A549 (cell line): ENCODE measurements around the gene ACTMAP. TPM values are rescaled to one million over a fixed set of nuclear protein-coding genes. Genes with fewer than 3 reads are reported as not detected.
A peak's percentile ranks its signal among the peaks of the same experiment; 100 is the strongest.

ENCODE experiments used
- ATAC-seq, 2 experiments: fragments of 200-7000 bp in 1 of 2; fragments of >200 bp in 1 of 2; cut with Nextera tagmentation in 1 of 2; cut with Tn5 transposase in 1 of 2; 3 replicates each; pipeline versions ENCODE4 v1.8.0 to v1.9.1; 2018 to 2020; ENCODE audit warnings: mild to moderate bottlenecking in 1 of 2, moderate library complexity in 1 of 2
- CTCF ChIA-PET: fragments of 300-600 bp; sonication (Branson Sonifier 250); formaldehyde crosslinking; extraction: SDS; loops from one replicate; lab custom pipeline; 2021; ENCODE audit warnings: antibody characterized with exemption, inconsistent platforms; lab: Yijun Ruan, JAX
- POLR2A ChIA-PET: fragments of 350-600 bp; formaldehyde crosslinking; extraction: SDS; loops from one replicate; lab custom pipeline; 2021; ENCODE audit warnings: antibody characterized with exemption, inconsistent platforms; lab: Yijun Ruan, JAX
- DNase-seq, 2 experiments: peaks; one replicate each; pipeline versions ENCODE4 v3.0.0 to v3.0.0-alpha.2; 2011 to 2016; ENCODE audit warnings: low read depth in 1 of 2, low spot score in 1 of 2
- FAIRE-seq: peaks from 2 replicates; lab custom pipeline; 2011; peaks lifted over from hg19 to GRCh38; lab: Jason Lieb, UNC
- H3K27ac ChIP-seq, 2 experiments: fragments of >200 bp; sonication (Bioruptor Twin); formaldehyde crosslinking; 3 replicates each; pipeline ENCODE4 v1.5.1; 2016 to 2017
- H3K4me1 ChIP-seq: fragments of >200 bp; sonication (Bioruptor Twin); formaldehyde crosslinking; 3 replicates; pipeline ENCODE4 v1.6.1; 2016
- H3K4me2 ChIP-seq: fragments of >200 bp; sonication (Bioruptor Twin); formaldehyde crosslinking; 3 replicates; pipeline ENCODE4 v1.6.1; 2016
- H3K4me3 ChIP-seq: fragments of >200 bp; sonication (Bioruptor Twin); formaldehyde crosslinking; 3 replicates; pipeline ENCODE4 v1.5.1; 2016
- H3K9me3 ChIP-seq: fragments of >200 bp; sonication (Bioruptor Twin); formaldehyde crosslinking; 3 replicates; pipeline ENCODE4 v1.6.1; 2016
- BHLHE40 ChIP-seq: IDR thresholded peaks from 2 replicates; pipeline ENCODE4 v1.6.1; 2012; ENCODE audit warnings: low read depth, low read length, inconsistent platforms
- CHD4 ChIP-seq: fragments of 200-600 bp; sonication (generic); IDR thresholded peaks from 2 replicates; pipeline ENCODE4 v1.6.1; 2016; ENCODE audit warnings: antibody characterized with exemption, mild to moderate bottlenecking, borderline replicate concordance
- EP300 ChIP-seq, 2 experiments: fragments of >200 bp; sonication (Bioruptor Twin); formaldehyde crosslinking; IDR thresholded peaks; 2 replicates in 1 of 2; 3 replicates in 1 of 2; pipeline ENCODE4 v1.6.1; 2016 to 2017
- ESRRA ChIP-seq: fragments of 150-350 bp; IDR thresholded peaks from 2 replicates; pipeline ENCODE4 v1.6.1; 2014; ENCODE audit warnings: mild to moderate bottlenecking, low read length, borderline replicate concordance
- FOSB ChIP-seq: fragments of 250-450 bp; sonication (Bioruptor Pico); IDR thresholded peaks from 2 replicates; pipeline ENCODE4 v1.5.0; 2020; ENCODE audit warnings: mild to moderate bottlenecking, moderate library complexity
- FOXS1 ChIP-seq: fragments of 250-450 bp; sonication (Bioruptor Pico); IDR thresholded peaks from 2 replicates; pipeline ENCODE4 v1.5.0; 2020; ENCODE audit warnings: mild to moderate bottlenecking, moderate library complexity
- HOXA7 ChIP-seq: fragments of 250-450 bp; sonication (Bioruptor Pico); IDR thresholded peaks from 2 replicates; pipeline ENCODE4 v1.5.0; 2020; ENCODE audit warnings: mild to moderate bottlenecking, moderate library complexity
- HOXB13 ChIP-seq: fragments of 250-450 bp; sonication (Bioruptor Pico); IDR thresholded peaks from 2 replicates; pipeline ENCODE4 v1.5.0; 2020; ENCODE audit warnings: low read depth, mild to moderate bottlenecking, moderate library complexity
- KDM1A ChIP-seq: fragments of 200-600 bp; sonication (generic); IDR thresholded peaks from 2 replicates; pipeline ENCODE4 v1.6.1; 2016; ENCODE audit warnings: low read depth, mild to moderate bottlenecking
- NPAS2 ChIP-seq: fragments of 250-450 bp; sonication (Bioruptor Pico); IDR thresholded peaks from 2 replicates; pipeline ENCODE4 v1.8.0; 2022; ENCODE audit warnings: mild to moderate bottlenecking, moderate library complexity, borderline replicate concordance
- POLR2AphosphoS2 ChIP-seq: conservative IDR thresholded peaks from 2 replicates; pipeline ENCODE4 v1.6.1; 2012; ENCODE audit warnings: low read length, improper control_type of control experiment, inconsistent platforms
- RFX5 ChIP-seq: fragments of 450-650 bp; IDR thresholded peaks from 2 replicates; pipeline ENCODE4 v1.7.1; 2014; ENCODE audit warnings: antibody characterized with exemption, mild to moderate bottlenecking, moderate library complexity
- TFCP2L1 ChIP-seq: fragments of 250-450 bp; sonication (Bioruptor Pico); IDR thresholded peaks from 2 replicates; pipeline ENCODE4 v1.5.0; 2021; ENCODE audit warnings: mild to moderate bottlenecking
- TP53 ChIP-seq: fragments of 250-450 bp; sonication (Bioruptor Pico); IDR thresholded peaks from 2 replicates; pipeline ENCODE4 v1.5.0; 2021; ENCODE audit warnings: mild to moderate bottlenecking, moderate library complexity
- USF2 ChIP-seq: fragments of 450-650 bp; IDR thresholded peaks from 2 replicates; pipeline ENCODE4 v1.6.1; 2014; ENCODE audit warnings: antibody characterized with exemption
- ZC3H11A ChIP-seq: fragments of 450-650 bp; IDR thresholded peaks from 2 replicates; pipeline ENCODE4 v1.6.1; 2014; ENCODE audit warnings: antibody characterized with exemption, mild to moderate bottlenecking
- ZFP36 ChIP-seq: fragments of 450-650 bp; IDR thresholded peaks from 2 replicates; pipeline ENCODE4 v1.6.1; 2014; ENCODE audit warnings: borderline replicate concordance; ENCODE audit not compliant: partially characterized antibody
- ZNF302 ChIP-seq: fragments of 250-450 bp; sonication (Bioruptor Pico); IDR thresholded peaks from 2 replicates; pipeline ENCODE4 v1.9.0; 2021; ENCODE audit warnings: inconsistent platforms, mild to moderate bottlenecking, moderate library complexity
- WGBS: methylation state at CpG from one replicate; pipeline ENCODE4 v1.1.6; 2017; ENCODE audit errors: missing lambda C conversion rate; 5-methylcytosine and 5-hydroxymethylcytosine counted together
- polyA plus RNA-seq, 4 experiments: library from polyadenylated mRNA; depleted of rRNA in 3 of 4; stranded (reverse); fragments of >200 nt; fragmentation: RNase III in 1 of 4; extraction: RNeasy Plus Mini Kit Qiagen cat#74134 plus additional on column Dnase treatment in 1 of 4; gene quantifications; 2 replicates in 3 of 4; 3 replicates in 1 of 4; pipeline ENCODE4 v1.2.3, GENCODE V29; 2011 to 2017

ACTMAP gene
- polyA plus RNA-seq, 2 of the 4 experiments (the other 2 are of a cell fraction), result 7.8 to 14.8 TPM

DNA sequence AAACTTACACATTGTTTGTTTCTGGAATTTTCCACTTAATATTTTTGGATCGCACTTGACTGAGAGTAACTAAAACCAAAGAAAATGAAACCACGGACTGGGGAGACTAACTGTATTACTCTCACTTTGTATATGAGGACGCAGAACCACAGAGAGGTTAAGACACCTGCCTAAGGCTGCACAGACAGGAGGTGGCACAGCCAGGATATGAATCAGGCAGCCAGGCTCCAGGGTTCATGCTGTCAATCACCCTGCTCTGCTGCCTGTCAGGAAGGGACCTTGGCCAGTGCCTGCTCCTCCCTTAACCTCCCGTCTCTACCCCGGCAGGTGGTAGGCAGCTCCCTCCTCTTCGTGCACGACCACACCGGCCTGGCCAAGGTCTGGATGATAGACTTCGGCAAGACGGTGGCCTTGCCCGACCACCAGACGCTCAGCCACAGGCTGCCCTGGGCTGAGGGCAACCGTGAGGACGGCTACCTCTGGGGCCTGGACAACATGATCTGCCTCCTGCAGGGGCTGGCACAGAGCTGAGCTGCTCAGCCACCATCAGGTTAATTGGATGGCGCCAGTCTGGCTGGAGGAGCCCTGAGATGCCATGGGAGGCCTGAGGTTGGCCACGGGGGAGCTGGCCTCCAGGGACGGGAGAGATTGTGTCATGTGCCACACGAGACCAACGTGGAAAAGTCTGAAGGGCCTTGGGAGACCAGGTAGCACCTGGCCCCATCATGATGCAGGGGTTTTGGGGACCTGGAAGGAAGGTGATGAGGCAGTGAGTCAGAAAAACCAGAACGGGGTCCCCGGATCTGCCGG lies 11.0 kb downstream of the ACTMAP start:
- no peak overlapping the region for H3K4me2 ChIP-seq
- POLR2A ChIA-PET, result interaction anchor here (1.0 to 1.2 kb wide), 2 partner anchors 11 to 22 kb away, joined by 3 to 4 read pairs; partner anchors contain the start of genes ACTMAP, COQ8B and ITPKC
- TF ChIP-seq ZFP36 (peak; percentile 64), FOSB (no peak), POLR2AphosphoS2 (0 out of 2 replicates have a peak, but pooled peaks have one; percentile 1), NPAS2 (CRISPR knock-in tag) (no peak)
- no peaks in the 10 kb centered on the region for H3K9me3 ChIP-seq
- H3K4me1 ChIP-seq, result no peaks in the 10 kb centered on the region
- H3K27ac ChIP-seq, result no peak overlapping the region
- no peak overlapping the region for H3K4me3 ChIP-seq
- ATAC-seq (peak; percentile 2 to 13; a peak in 3 of 6 replicates), DNase-seq (no peak), FAIRE-seq (no peak)
- CTCF ChIA-PET, result interaction anchor here (0.5 to 15.8 kb wide), 8 partner anchors 10 to 214 kb away, joined by 3 to 199 read pairs (median 4); partner anchors contain the start of gene ACTMAP
- WGBS, result 87% methylated on average over 22 of the region's 22 CpGs

- no peak overlapping the region for H3K4me2 ChIP-seq
- no peaks in the 10 kb centered on the region for H3K4me1 ChIP-seq
- TF ChIP-seq RFX5 (no peak), USF2 (0 out of 2 replicates have a peak, but pooled peaks have one; percentile 14)
- ATAC-seq (no peak), FAIRE-seq (no peak), DNase-seq (no peak)
- no peak overlapping the region for H3K27ac ChIP-seq
- 93% methylated on average over 9 of the region's 9 CpGs for WGBS
- ChIA-PET POLR2A (interaction anchor here (1.2 kb wide), 1 partner anchor 13 kb away, joined by 3 read pairs; the partner anchor contains the start of gene ACTMAP), CTCF (interaction anchor here (1.0 to 17.9 kb wide), 5 partner anchors 6 to 74 kb away, joined by 3 to 199 read pairs (median 4); partner anchors contain the start of genes ACTMAP, RAB4B and SNRPA)
- H3K9me3 ChIP-seq, result no peaks in the 10 kb centered on the region
- no peak overlapping the region for H3K4me3 ChIP-seq
Measured at GRCh38 chr19:40737102-40737644, 13.1 kb downstream of the ACTMAP start.

DNA sequence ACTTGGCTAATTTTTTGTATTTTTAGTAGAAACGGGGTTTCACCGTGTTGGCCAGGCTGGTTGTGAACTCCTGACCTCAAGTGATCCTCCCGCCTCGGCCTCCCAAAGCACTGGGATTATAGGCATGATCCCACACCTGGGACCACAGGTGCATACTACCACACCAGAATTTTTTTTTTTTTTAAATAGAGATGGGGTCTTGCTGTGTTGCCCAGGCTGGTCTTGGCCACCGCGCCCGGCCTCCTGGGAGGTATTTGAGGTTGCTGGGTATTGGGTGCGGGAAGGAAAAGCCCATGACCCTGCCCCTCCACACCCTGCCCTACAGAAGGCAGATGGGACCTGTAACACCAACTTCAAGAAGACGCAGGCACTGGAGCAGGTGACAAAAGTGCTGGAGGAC lies 13.6 kb downstream of the ACTMAP start:
- Histone ChIP-seq H3K4me1 (no peaks in the 10 kb centered on the region), H3K9me3 (no peaks in the 10 kb centered on the region), H3K27ac (no peak overlapping the region), H3K4me3 (no peak overlapping the region), H3K4me2 (no peak overlapping the region)
- 87% methylated on average over 9 of the region's 9 CpGs for WGBS
- DNase-seq (no peak), FAIRE-seq (no peak), ATAC-seq (no peak)
- ChIA-PET POLR2A (interaction anchor here (1.2 kb wide), 1 partner anchor 14 kb away, joined by 3 read pairs; the partner anchor contains the start of gene ACTMAP), CTCF (interaction anchor here (1.0 to 17.9 kb wide), 5 partner anchors 7 to 74 kb away, joined by 3 to 199 read pairs (median 4); partner anchors contain the start of genes ACTMAP and SNRPA)
- TF ChIP-seq KDM1A (no peak), HOXB13 (CRISPR knock-in tag) (no peak), EP300 (IDR thresholded peaks at IDR 0.05) (no peak), ZC3H11A (no peak), NPAS2 (CRISPR knock-in tag) (no peak), HOXA7 (no peak), TP53 (CRISPR knock-in tag) (no peak), ZNF302 (CRISPR knock-in tag) (no peak)

GRCh38 chr19:40735013-40735771 lies 15.1 kb downstream of the ACTMAP start:
- CTCF ChIA-PET, result interaction anchor here (1.1 to 17.9 kb wide), 10 partner anchors 6 to 73 kb away, joined by 3 to 199 read pairs (median 6); partner anchors contain the start of genes ACTMAP and SNRPA
- DNase-seq (peak in 1 of 2 experiments; percentile 57), FAIRE-seq (no peak)

More at GRCh38 chr19:40735013-40735771, 15.1 kb downstream of the ACTMAP start:
- H3K9me3 ChIP-seq, result no peaks in the 10 kb centered on the region
- no peak overlapping the region for H3K27ac ChIP-seq
- 84% methylated on average over 11 of the region's 11 CpGs for WGBS
- H3K4me3 ChIP-seq, result no peak overlapping the region
- TF ChIP-seq BHLHE40 (no peak), ESRRA (no peak), CHD4 (no peak), ZC3H11A (no peak), FOXS1 (no peak), TFCP2L1 (CRISPR knock-in tag) (no peak), ZFP36 (peak; percentile 84)
- POLR2A ChIA-PET, result no interaction called here
- H3K4me2 ChIP-seq, result no peak overlapping the region
- ATAC-seq, result no peak
- H3K4me1 ChIP-seq, result no peaks in the 10 kb centered on the region
